ENCODE results near the gene STXBP3.

STXBP3 gene

DNA sequence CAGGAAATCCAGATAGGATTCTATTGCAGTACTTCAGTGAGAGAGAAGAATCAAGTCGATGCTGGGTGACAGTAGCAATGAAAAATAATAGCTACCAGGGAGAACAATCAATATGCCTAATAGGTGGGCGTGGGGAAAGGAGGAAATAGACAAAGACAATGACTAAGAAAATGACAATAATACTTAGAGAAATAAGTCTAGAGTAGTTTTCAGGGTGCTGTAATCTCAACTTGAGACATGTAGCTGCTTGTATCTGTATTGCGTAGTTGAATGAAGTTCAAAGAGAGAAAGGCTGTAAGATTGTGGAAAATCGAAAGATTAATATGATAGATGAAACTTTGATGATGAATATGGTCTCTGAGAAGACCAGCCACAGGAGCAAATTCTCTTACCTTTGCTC is 2.6 kb downstream of the STXBP3 start:
- TF ChIP-seq, protein P1, sequence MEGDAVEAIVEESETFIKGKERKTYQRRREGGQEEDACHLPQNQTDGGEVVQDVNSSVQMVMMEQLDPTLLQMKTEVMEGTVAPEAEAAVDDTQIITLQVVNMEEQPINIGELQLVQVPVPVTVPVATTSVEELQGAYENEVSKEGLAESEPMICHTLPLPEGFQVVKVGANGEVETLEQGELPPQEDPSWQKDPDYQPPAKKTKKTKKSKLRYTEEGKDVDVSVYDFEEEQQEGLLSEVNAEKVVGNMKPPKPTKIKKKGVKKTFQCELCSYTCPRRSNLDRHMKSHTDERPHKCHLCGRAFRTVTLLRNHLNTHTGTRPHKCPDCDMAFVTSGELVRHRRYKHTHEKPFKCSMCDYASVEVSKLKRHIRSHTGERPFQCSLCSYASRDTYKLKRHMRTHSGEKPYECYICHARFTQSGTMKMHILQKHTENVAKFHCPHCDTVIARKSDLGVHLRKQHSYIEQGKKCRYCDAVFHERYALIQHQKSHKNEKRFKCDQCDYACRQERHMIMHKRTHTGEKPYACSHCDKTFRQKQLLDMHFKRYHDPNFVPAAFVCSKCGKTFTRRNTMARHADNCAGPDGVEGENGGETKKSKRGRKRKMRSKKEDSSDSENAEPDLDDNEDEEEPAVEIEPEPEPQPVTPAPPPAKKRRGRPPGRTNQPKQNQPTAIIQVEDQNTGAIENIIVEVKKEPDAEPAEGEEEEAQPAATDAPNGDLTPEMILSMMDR (IDR thresholded peaks at IDR 0.05; ENCODE audit: insufficient read depth, low read depth, low read length, missing control alignments) = no peak
- no peak overlapping the region for H3K4me3 ChIP-seq (ENCODE audit: low read depth, low read length)
- DNase-seq (ENCODE audit: low read depth) = no peak

DNA sequence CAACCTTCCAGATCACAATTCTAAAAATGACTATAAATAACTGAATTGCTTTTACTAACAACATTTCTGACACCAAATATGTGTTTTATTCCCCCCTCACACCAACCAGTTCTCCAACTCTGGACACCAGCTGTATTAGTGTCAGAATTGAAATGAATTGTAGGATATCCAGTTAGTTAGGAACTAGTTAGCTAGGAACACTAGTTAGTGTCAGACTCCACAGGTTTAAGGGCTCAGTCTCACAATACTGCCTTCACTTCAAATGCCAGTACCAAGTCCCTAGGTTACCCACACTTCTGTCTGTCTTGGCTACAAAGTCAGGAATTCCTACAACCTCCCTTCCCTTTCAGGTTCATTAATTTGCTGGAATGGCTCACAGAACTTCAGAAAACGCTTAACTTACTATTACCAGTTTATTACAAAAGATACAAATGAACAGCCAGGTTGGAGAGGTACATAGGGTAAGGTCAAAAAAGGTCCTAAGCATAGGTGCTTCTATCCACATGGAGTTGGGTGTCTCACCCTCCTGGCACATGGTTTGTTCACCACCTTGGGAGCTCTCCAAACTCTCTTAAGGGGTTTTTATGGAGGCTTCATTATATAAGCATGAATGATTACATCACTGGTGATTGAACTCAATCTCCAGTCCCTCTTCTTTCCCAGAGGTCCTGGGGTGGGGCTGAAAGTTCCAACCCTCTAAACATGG is 4.2 kb downstream of the STXBP3 start:
- H3K4me3 ChIP-seq (ENCODE audit: low read depth, low read length) = no peak overlapping the region
- TF ChIP-seq, protein P1 (IDR thresholded peaks at IDR 0.05; ENCODE audit: insufficient read depth, low read depth, low read length, missing control alignments) = no peak
- no peak for DNase-seq (ENCODE audit: low read depth)

DNA sequence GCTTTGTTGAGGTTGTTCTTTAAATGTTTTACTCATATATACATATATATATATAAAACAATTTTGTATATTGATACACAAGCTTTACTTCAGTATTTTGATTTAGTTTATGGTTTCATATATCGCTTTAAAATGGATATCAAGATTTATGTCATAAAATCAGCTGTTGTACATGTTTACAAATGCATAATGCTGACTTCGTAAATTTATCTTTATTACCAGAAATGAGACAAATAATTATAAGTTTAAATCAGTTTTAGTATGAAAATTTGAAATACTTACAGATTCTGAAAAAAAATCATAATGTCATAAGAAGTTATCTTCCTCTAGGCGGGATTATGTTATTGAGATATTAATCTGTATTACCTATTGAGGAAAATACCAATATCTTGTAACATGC is 6.9 kb downstream of the STXBP3 start:
- DNase-seq (ENCODE audit: low read depth) = no peak
- TF ChIP-seq, protein P1 (IDR thresholded peaks at IDR 0.05; ENCODE audit: insufficient read depth, low read depth, low read length, missing control alignments) = no peak
- H3K4me3 ChIP-seq (ENCODE audit: low read depth, low read length) = no peak overlapping the region

DNA sequence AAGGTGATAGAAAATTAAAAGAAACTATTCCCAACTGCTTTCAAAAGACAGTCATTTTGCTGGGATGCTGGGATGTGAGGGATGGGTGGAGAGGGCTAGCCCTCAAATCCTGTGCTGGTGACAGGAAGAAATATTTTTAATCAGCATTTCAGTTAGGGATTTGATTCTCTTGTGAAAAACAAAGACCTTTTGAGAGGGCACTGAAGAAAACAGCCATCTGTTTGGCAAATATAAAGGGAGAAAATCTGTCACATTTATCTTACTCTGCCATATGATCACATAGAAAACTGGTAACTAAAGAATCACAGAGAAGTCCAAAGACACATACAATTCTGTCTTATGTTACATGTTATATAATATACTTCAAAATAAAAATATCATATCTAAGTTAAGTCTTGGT is 12.3 kb downstream of the STXBP3 start:
- no peak overlapping the region for H3K4me3 ChIP-seq (ENCODE audit: low read depth, low read length)
- TF ChIP-seq, protein P1 (IDR thresholded peaks at IDR 0.05; ENCODE audit: insufficient read depth, low read depth, low read length, missing control alignments) = no peak
- no peak for DNase-seq (ENCODE audit: low read depth)

- no peak overlapping the region for H3K4me3 ChIP-seq (ENCODE audit: low read depth, low read length)
- TF ChIP-seq, protein P1 (IDR thresholded peaks at IDR 0.05; ENCODE audit: insufficient read depth, low read depth, low read length, missing control alignments) = no peak
- DNase-seq (ENCODE audit: low read depth) = no peak
Measured at GRCh38 chr1:108767115-108767514, 20.6 kb downstream of the STXBP3 start.

GRCh38 chr1:108767708-108768107 is 21.2 kb downstream of the STXBP3 start:
- TF ChIP-seq, protein P1 (IDR thresholded peaks at IDR 0.05; ENCODE audit: insufficient read depth, low read depth, low read length, missing control alignments) = no peak
- no peak for DNase-seq (ENCODE audit: low read depth)
- H3K4me3 ChIP-seq (ENCODE audit: low read depth, low read length) = no peak overlapping the region

DNA sequence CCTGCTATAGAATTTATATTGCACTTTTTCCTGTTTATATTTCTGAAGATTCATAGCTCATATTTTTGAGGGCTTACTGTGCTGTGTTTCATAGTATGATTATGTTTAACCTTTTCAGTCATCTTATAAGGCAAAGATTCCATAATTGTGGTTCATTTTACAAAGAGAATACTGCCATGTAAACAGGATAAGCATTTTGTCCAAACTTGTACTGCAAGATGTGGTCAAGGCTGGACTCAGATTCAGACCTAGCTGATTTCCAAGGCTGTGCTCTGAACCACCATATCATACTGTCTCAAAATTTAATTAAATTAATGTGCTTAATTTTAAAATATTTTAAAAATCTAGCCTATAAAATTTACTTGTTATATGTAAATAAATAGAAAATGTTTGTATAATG is 31.4 kb downstream of the STXBP3 start:
- TF ChIP-seq, protein P1 (IDR thresholded peaks at IDR 0.05; ENCODE audit: insufficient read depth, low read depth, low read length, missing control alignments) = no peak
- no peak for DNase-seq (ENCODE audit: low read depth)
- no peak overlapping the region for H3K4me3 ChIP-seq (ENCODE audit: low read depth, low read length)
